ENCODE results near the gene STAT1.

STAT1 gene

DNA sequence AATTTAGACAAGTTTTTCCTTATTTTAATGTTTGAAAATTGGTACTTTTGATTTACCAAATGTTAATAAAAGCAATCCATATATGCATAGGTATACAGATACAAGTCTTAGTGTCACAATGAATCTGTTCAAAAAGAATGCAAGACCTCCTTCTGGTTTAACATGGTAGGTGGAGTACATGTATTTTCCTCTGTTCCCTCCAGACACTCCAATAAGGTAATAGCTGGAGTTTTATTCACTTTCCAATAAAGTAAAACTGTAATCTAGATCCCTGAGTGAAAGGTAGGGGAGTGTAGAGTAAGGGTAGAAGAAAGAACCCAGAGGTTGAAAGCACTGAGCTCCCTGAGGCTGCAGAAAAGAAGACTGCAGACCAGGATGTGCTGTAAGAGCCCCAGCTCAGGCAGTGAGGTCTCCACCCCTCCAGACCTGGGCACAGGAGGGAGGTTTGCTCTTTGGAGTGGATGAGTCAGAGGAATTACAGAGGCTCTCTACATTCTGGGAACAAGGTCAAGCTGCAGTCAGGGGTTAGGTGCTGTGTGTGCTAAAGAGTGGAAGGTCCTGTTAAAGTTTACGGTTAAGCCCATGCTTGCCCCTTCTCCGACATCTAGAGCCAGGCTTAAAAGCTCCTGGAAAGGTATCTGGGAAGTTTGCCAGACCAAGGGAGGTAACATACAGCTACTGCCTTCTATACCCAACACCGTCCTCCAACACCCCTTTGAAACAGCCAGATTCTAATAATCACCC lies 27.6 kb upstream of the STAT1 start:
- FAIRE-seq (peak; percentile 97), DNase-seq (ENCODE audit: insufficient read length, low spot score) (peak; percentile 59)
- no peak for TF ChIP-seq POLR2A (IDR thresholded peaks at IDR 0.05; ENCODE audit: low read depth, low read length)

DNA sequence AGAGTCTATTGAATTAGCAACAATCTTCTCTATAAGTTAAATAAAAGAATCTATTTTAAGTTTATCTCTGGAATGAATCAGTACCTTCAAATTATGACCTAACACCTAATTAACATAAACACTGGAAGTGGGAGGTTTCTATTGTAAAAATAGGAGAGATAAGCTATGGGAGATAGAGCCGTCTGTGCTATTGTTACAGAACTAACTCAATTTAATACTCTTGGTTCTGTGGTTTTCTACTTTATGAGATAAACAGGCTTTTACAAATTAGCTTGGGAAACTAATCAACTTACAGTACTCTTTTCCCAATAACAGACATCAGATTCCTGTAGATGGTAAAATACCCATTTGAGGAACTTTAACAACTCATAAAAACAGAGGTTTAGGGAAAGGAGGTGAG lies 25.6 kb upstream of the STAT1 start:
- no peak for DNase-seq (ENCODE audit: insufficient read length, low spot score)
- no peak for FAIRE-seq
- TF ChIP-seq POLR2A (IDR thresholded peaks at IDR 0.05; ENCODE audit: low read depth, low read length), result no peak

DNA sequence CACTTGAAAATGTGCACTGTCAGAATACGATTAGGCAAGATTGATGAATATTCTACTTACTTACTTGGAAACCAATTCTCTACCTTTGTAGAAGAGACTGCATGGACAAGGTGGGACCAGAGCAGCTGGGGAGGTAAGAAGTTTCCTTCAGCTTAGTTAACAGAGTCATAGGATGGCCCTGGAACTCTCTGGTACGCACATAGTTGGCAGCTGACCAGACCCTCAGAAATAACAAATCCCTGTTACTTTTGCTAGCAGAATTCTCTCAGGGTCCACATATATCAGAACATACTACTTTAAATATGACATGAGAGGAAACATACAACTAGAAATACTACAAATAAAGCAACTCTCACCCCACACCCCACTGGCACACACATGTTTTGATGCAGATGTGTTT lies 24.8 kb upstream of the STAT1 start:
- no peak for TF ChIP-seq POLR2A (IDR thresholded peaks at IDR 0.05; ENCODE audit: low read depth, low read length)
- DNase-seq (ENCODE audit: insufficient read length, low spot score) (no peak), FAIRE-seq (no peak)

DNA sequence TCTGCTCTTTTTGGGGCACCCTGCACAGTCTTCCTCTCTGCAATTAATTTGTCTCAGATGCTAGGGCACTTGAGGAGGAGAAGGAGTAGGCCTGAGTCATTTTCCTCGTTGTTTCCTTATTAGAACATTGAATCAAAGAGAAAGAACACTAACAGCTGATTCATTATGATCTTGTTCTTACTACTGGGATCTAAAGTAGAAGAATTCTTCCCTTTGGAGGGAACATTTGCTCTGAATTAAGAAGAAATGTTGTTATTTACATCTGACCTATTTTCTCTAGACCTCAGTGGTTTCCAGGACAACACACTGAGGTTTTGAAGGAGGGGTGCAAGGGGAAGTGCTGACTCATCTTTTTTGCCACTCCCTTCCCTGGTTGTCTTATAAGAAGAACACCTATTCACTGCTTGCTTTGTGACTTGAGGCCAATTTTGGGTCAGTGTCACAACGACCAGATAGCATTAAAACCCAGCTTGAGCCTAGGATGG lies 24.3 kb upstream of the STAT1 start:
- no peak for TF ChIP-seq POLR2A (IDR thresholded peaks at IDR 0.05; ENCODE audit: low read depth, low read length)
- FAIRE-seq (peak; percentile 82), DNase-seq (ENCODE audit: insufficient read length, low spot score) (no peak)

DNA sequence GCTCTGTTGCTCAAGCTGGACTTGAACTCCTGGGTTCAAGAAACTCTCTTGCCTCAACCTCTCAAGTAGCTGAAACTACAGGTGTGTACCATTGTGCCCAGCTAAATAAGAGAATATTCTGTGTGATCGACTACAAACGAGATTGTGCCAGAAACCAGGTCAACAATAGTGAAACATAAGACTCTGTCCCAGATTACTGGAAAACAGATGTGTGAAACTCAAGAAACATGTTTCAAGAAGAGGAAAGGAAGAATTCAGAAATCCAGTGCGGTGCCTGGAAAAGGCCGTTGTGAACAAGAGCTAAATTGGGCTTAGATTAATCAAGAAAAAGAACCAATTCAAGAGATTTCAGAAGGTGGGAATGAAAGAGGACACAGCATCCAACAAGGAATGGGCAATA lies 23.4 kb upstream of the STAT1 start:
- TF ChIP-seq POLR2A (IDR thresholded peaks at IDR 0.05; ENCODE audit: low read depth, low read length), result no peak
- no peak for FAIRE-seq
- no peak for DNase-seq (ENCODE audit: insufficient read length, low spot score)

DNA sequence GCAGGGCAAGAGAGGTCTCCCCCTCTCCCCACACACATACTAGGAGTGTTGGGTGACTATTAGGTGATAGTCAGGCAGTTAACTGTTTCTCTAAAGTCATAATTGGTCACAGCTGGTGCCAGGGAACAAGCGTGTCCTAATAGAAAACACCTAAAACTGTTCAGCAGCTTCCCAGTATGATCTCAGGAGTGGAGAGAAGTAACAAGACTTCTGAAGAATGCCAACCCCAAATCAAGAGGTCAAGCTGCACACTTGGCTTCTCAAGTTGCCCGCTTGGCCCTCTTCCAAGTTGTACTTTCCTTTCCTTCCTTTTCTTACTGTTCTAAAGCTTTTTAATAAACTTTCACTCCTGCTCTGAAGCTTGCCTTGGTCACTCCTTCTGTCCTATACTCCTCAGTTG lies 22.4 kb upstream of the STAT1 start:
- no peak for TF ChIP-seq POLR2A (IDR thresholded peaks at IDR 0.05; ENCODE audit: low read depth, low read length)
- no peak for DNase-seq (ENCODE audit: insufficient read length, low spot score)
- FAIRE-seq, result no peak

DNA sequence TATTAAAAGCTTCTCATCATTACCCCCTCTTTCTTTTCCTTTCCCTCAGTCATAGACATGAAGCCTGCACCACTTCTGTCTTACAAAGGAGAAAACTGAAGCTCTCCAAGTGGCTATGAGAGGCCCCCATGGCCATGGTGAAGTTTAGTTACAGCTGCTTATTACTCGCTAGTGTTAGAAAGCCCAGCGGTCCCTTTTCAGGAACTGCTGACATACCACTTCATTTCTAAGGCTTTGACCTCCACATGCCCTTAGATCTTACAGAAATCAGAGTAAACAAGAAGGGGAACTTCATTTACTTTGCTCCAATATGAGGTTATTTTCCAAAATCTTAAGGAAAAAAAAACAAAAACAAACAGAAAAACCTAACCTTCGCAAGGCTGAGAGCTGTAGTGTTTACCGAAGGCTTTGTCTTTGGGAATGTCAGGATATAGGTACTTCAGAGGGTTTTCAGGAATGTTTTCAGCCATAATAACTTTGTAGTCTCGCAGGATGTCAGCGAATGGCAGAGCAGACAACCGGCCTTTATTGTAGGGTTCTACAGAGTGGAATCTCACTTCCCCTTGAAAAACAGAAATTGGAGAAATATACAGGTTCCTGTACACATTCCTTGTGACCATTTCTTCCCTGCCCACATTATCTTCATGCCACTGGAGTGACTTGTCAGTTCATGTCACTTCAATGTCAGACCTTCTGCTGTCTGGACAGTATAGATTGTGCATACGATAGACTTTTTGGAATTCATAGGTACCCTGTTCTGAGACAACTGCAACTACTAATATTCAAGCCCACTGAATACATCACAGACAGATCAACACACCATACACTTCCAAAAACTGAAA lies 18.8 kb upstream of the STAT1 start:
- FAIRE-seq (no peak), DNase-seq (ENCODE audit: insufficient read length, low spot score) (no peak)
- TF ChIP-seq POLR2A (IDR thresholded peaks at IDR 0.05; ENCODE audit: low read depth, low read length), result no peak

DNA sequence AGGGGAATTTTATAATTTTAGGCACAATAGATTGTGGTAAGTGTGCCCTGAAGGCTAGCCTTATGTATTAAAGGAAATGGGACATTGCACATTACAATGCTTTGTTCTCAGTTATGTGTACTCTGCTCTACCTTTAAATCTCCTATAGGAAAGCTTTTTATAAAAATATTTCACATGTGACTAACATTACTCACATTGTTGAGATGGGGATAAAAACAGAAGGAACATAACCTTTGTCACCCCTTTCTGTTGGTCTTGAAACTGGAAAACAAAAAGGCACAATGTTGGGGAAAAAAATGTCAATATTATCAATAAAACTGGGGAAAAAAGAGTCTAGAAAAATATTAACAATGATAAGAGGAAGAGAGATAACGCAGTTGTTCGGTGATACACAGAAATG lies 17.3 kb upstream of the STAT1 start:
- DNase-seq (ENCODE audit: insufficient read length, low spot score), result no peak
- TF ChIP-seq POLR2A (IDR thresholded peaks at IDR 0.05; ENCODE audit: low read depth, low read length), result no peak
- FAIRE-seq, result no peak

DNA sequence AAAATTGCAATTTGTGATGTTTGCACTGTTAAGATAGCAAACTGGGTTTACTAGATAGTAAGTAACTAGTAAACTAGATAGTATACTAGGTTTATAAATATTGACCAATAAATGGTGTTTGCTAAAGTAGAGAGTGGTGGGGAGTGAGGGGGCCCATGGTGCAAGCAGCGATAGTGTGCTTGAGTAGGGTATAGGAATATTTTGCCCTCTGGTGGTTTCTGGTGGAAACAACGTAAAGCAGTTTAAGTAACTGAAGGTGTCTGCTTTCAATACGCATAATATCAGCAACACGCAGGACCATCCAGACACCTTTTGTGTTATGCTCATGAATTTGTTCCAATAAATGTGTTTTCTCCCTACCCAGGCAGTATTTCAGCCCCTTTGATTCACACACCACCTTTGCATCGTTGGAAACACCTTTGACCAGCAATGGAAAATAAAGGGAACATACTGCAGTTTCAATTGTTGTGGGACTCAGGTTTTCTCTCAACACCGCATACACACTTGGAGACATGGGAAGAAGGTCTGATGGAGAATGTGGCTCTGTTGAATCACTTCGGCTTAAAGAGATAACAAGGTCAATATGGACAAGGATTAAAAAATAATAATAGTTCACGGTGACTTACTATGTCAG lies 16.7 kb upstream of the STAT1 start:
- FAIRE-seq (peak; percentile 94), DNase-seq (ENCODE audit: insufficient read length, low spot score) (no peak)
- TF ChIP-seq POLR2A (IDR thresholded peaks at IDR 0.05; ENCODE audit: low read depth, low read length), result no peak

DNA sequence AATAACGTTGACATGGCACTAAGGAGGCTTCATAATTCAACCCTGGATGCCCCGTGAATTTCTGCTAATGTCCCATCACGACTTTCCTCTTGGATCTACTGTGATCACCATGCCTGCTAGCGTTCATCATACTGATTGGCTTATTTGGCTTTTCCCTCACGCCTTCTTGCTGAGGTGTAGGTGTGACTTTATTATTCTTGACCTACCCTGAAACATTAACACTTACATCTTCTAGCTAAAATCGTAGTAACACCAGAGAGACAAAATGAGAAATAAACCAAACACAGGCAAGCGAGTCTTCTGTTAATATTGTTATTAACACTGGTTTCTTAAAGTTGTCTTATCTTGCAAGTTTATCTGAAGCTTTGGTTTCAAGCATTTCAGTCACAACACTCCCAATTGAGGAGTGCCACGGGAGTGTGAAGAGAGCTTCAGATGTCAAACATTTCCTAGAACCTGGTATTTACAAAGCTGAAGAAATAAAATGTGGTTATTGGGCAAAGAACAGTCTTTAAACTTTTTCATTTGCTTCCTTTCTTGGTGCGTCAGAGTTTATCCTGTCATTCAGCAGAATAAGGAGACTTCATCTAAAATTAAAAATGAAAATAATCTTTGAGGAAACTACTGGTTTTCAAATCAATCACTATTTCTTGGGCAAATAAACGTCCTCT lies 15.4 kb upstream of the STAT1 start:
- FAIRE-seq (peak; percentile 6), DNase-seq (ENCODE audit: insufficient read length, low spot score) (no peak)
- TF ChIP-seq POLR2A (IDR thresholded peaks at IDR 0.05; ENCODE audit: low read depth, low read length), result no peak

DNA sequence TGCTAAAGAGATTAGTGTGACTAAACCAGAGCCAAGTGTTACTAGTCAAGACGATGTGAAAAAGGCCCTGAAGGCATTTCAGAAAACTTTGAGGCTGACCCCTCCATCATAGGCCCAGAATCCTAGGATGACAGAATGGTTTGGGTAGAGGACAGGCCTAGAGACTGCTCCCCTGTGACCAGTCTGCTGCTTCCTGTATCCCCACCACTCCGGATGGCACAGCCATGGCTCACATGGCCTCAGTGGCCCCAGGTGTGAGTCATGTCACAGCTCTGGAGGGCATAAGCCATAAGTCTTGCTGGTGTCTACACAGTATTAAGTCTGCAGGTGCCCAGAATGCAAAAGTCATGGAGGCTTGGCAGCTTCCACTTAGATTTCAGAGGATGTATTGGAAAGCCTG lies 12.4 kb upstream of the STAT1 start:
- DNase-seq (ENCODE audit: insufficient read length, low spot score) (no peak), FAIRE-seq (no peak)
- no peak for TF ChIP-seq POLR2A (IDR thresholded peaks at IDR 0.05; ENCODE audit: low read depth, low read length)

DNA sequence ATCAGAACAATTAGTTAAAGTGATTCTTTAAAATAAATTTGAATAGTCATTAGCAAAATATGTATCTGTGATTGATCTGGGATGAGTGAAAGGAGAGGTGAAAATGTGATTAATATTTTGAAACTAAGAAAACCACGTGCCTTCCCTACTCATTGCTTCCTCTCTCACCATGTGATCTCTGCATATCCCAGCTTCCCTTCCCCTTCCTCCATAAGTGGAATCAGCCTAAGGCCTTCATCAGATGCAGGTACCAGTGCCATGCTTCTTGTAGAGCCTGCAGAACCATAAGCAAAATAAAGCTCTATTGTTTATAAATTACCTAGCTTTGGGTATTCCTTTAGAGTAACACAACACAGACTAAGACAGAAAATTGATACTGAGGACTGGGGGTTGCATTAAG lies 11.2 kb upstream of the STAT1 start:
- no peak for DNase-seq (ENCODE audit: insufficient read length, low spot score)
- no peak for FAIRE-seq
- TF ChIP-seq POLR2A (IDR thresholded peaks at IDR 0.05; ENCODE audit: low read depth, low read length), result no peak

DNA sequence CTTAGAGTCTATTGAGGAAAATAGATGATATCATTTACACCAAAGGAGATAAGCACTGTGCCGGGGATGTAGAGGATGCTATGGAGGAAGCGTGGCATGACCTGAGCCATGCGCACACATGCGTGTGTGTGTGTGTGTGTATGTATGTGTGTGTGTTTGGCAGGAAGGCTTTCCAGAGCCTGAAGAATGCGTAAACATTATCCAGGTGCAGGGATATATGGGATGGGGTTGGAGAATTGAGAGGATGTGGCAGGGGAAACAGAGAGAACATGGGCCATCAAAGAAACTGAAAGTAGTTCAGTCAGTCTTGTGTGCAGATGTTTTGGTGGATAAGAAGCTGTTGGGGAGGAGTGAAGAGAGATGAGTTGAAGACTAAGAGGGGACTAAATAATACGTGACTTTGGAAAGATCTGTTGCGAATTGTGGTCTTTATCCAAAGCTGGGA lies 9.3 kb upstream of the STAT1 start:
- FAIRE-seq, result no peak

More for the DNA sequence above, 9.3 kb upstream of the STAT1 start:
- DNase-seq (ENCODE audit: insufficient read length, low spot score), result no peak
- TF ChIP-seq POLR2A (IDR thresholded peaks at IDR 0.05; ENCODE audit: low read depth, low read length), result no peak
